ENCODE data around the gene MRPL28.
A peak's percentile ranks its signal among the peaks of the same experiment; 100 is the strongest.

Gene MRPL28

DNA sequence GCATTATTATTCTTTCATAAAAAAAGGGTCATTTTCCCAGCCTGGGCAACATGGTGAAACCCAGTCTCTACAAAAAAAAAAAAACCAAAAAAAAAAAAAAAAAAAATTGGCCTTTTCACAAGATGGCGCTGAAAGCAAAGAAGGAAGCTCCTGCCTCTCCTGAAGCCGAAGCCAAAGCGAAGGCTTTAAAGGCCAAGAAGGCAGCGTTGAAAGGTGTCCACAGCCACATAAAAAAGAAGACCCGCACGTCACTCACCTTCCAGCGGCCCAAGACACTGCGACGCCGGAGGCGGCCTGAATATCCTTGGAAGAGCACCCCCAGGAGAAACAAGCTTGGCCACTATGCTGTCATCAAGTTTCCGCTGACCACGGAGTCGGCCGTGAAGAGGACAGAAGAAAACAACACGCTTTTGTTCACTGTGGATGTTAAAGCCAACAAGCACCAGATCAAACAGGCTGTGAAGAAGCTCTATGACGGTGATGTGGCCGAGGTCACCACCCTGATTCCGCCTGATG is 16.4 kb upstream of the MRPL28 start:
- TF ChIP-seq ZNF274 (IDR thresholded peaks at IDR 0.05; ENCODE audit: low read depth, low read length) (no peak), SUZ12 (IDR thresholded peaks at IDR 0.05; ENCODE audit: extremely low read depth, insufficient read depth, insufficient read length) (no peak)
- no peak for DNase-seq (ENCODE audit: low read depth, low spot score)
- H3K36me3 ChIP-seq (ENCODE audit: insufficient read depth, insufficient read length, low read length), result no peaks in the 10 kb centered on the region
- no peaks in the 10 kb centered on the region for H3K27me3 ChIP-seq (ENCODE audit: insufficient read depth, insufficient read length)
- no peak overlapping the region for H3K9ac ChIP-seq (ENCODE audit: insufficient read length, low read depth)
- H3K4me1 ChIP-seq (ENCODE audit: insufficient read depth, insufficient read length), result peaks cover 15% of the 10 kb centered on the region
- peaks cover under 1% of the 10 kb centered on the region; the same call in 1 of the 2 replicates for H3K9me3 ChIP-seq (ENCODE audit: insufficient read depth, low read length)
- H3K4me3 ChIP-seq (ENCODE audit: insufficient read length, low read depth), result no peak overlapping the region

DNA sequence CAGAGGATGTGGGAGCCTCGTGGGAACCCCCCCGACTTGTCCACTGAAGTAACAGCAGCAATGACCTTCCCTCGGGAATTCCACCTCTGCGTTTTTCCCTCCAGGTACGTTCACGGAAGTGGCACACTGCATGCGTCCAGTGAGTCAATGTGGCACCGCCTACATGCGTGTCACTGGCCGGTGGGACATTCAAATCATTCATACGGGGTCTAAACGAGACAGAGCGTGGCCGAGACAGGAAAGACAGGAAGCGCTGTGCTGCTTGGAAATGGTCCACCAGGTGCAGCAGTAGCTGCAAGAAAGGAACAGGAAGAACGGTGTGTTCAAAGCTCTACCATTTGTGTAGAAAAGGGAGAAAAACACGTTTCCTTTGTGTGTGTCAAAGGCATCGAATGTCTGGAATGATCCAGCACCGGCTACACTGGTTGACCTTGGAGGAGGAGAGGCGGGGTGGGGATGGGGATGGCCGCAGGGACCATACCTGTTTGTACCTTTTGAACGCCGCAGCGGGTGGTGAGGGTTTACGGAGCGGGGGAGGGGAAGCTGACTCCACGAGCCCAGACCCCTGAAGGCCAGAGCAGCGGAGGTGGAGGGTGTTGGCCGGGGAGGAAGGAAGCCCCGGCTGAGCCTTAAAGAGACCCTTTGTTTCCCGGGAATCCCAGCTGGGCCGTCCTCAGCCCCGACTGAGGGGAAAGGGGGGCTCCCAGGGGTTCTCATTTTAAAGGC is 13.2 kb upstream of the MRPL28 start:
- no peaks in the 10 kb centered on the region for H3K27me3 ChIP-seq (ENCODE audit: insufficient read depth, insufficient read length)
- H3K4me3 ChIP-seq (ENCODE audit: insufficient read length, low read depth), result peak overlapping the region; percentile 22
- H3K36me3 ChIP-seq (ENCODE audit: insufficient read depth, insufficient read length, low read length), result peaks cover 5% of the 10 kb centered on the region
- DNase-seq (ENCODE audit: low read depth, low spot score), result no peak
- no peak for TF ChIP-seq YY1 (IDR thresholded peaks at IDR 0.05; ENCODE audit: insufficient read depth, insufficient read length)
- TF ChIP-seq ZNF274 (IDR thresholded peaks at IDR 0.05; ENCODE audit: low read depth, low read length), result no peak
- TF ChIP-seq SUZ12 (IDR thresholded peaks at IDR 0.05; ENCODE audit: extremely low read depth, insufficient read depth, insufficient read length), result no peak
- H3K9ac ChIP-seq (ENCODE audit: insufficient read length, low read depth), result peak overlapping the region; percentile 75
- H3K4me1 ChIP-seq (ENCODE audit: insufficient read depth, insufficient read length), result peaks cover 29% of the 10 kb centered on the region
- no peaks in the 10 kb centered on the region for H3K9me3 ChIP-seq (ENCODE audit: insufficient read depth, low read length)

DNA sequence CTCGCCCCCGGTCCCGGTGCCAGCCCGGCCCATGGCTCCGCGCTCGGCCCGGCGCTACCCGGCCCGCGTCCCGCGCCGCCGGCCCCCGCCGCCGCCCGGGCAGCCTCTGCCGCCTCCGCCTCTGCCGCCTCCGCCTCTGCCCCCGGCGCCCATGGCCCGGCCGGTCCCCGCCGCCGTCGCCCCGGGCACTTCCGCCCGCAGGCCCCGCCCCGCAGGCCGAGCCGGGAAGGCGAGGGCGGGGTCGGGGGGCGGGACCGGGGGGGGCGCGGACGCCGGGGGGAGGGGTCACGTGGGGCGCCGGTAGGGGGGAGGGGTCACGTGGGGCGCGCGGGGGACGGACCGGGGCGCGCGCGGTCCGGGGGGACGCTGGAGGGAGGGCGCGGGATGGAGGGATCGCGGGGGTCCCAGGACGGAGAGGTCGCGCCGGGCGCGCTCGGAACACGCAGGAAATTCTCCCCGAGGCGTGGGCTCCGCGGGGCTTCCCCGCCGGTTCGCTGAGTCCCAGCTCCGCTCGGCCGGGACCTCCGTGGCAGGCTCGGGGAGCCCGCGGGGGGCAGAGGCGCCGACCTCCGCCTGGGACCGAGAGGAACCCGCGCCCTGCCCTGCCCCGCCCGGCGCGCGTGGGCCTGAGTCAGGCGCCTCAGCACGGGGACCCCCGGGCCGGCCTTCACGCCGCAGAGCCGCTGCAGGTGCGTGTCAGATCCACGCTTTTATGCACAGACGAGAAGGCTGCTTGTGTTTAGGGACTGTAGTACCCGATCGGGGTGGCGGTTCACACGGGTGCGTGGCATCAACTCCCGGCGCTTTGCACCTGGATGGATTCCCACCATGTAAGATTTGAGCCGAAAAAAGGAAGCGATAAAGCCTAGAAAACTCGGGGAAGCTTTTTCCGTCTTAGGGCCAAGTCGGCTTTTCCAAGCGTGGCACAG is 11.7 kb upstream of the MRPL28 start, which contains the start of gene PGAP6:
Gene PGAP6 (minus strand): TSS at position 190 of the 929 bp plus-strand sequence. CDS start 157 bp downstream, at position 33.
- TF ChIP-seq YY1 (IDR thresholded peaks at IDR 0.05; ENCODE audit: insufficient read depth, insufficient read length) (no peak), ZNF274 (IDR thresholded peaks at IDR 0.05; ENCODE audit: low read depth, low read length) (no peak), SUZ12 (IDR thresholded peaks at IDR 0.05; ENCODE audit: extremely low read depth, insufficient read depth, insufficient read length) (no peak)
- Histone ChIP-seq H3K36me3 (ENCODE audit: insufficient read depth, insufficient read length, low read length) (peaks cover 9% of the 10 kb centered on the region), H3K27me3 (ENCODE audit: insufficient read depth, insufficient read length) (no peaks in the 10 kb centered on the region), H3K4me3 (ENCODE audit: insufficient read length, low read depth) (peak within 1 kb of the TSS; percentile 93), H3K4me1 (ENCODE audit: insufficient read depth, insufficient read length) (peaks cover 26% of the 10 kb centered on the region), H3K9me3 (ENCODE audit: insufficient read depth, low read length) (no peaks in the 10 kb centered on the region), H3K9ac (ENCODE audit: insufficient read length, low read depth) (peak within 1 kb of the TSS; percentile 99)
- no peak for DNase-seq (ENCODE audit: low read depth, low spot score)

DNA sequence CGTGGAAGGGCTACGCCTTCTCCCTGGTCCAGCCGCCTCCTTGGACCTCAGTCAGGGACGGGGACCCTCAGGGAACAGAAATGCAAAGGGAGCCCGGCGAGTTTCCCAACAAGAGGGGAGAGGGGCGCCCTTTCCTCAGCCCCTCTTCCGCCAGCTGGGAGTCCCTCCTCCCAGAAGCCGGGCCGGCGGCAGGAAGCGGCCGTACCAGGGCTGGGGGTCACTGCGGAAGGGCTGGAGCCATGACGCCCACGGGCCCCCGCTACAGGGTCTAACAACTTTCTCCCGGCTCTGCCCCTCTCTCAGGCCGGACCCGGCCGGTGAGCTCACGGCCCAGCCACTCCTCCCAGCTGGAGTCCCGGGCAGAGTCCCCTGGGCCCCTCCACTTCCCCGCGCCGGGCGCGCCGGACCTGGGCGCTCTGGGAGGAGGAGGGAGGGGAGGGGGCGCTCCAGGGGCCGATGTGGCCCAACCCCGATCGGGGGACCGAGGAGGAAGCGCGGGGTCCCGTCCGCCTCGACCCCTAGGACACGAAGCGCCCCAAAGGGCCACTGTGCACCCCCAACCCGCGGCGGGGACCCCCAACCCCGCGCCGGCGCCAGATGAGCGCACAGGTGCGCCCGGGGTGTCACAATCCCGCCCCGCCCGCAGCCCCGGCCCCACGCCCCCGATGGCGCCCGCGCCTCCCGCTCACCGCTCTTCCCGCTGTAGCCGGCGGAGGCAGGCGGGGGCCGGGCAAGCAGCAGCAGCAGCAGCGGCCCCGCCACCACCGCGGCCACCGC is 10.9 kb upstream of the MRPL28 start:
- peak overlapping the region; percentile 95 for H3K9ac ChIP-seq (ENCODE audit: insufficient read length, low read depth)
- peaks cover 18% of the 10 kb centered on the region for H3K36me3 ChIP-seq (ENCODE audit: insufficient read depth, insufficient read length, low read length)
- TF ChIP-seq SUZ12 (IDR thresholded peaks at IDR 0.05; ENCODE audit: extremely low read depth, insufficient read depth, insufficient read length) (no peak), ZNF274 (IDR thresholded peaks at IDR 0.05; ENCODE audit: low read depth, low read length) (no peak), YY1 (IDR thresholded peaks at IDR 0.05; ENCODE audit: insufficient read depth, insufficient read length) (no peak)
- peaks cover 24% of the 10 kb centered on the region for H3K4me1 ChIP-seq (ENCODE audit: insufficient read depth, insufficient read length)
- DNase-seq (ENCODE audit: low read depth, low spot score), result no peak
- peak overlapping the region; percentile 90 for H3K4me3 ChIP-seq (ENCODE audit: insufficient read length, low read depth)
- H3K27me3 ChIP-seq (ENCODE audit: insufficient read depth, insufficient read length), result no peaks in the 10 kb centered on the region
- no peaks in the 10 kb centered on the region for H3K9me3 ChIP-seq (ENCODE audit: insufficient read depth, low read length)

DNA sequence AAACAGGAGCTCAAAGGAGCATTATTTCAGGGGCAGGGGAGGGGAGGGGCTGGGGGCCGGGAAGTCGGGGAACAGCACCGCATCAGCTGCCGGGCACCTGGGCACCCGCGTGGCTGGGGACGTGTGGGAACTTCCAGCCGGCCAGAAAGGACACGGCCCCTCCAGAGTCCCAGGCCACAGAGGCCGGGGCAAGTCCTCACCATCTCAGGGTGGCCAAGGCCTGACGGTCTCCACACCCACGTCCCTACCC is 10.3 kb upstream of the MRPL28 start:
- peak overlapping the region; percentile 90 for H3K4me3 ChIP-seq (ENCODE audit: insufficient read length, low read depth)
- peak overlapping the region; percentile 95 for H3K9ac ChIP-seq (ENCODE audit: insufficient read length, low read depth)
- no peaks in the 10 kb centered on the region for H3K9me3 ChIP-seq (ENCODE audit: insufficient read depth, low read length)
- TF ChIP-seq YY1 (IDR thresholded peaks at IDR 0.05; ENCODE audit: insufficient read depth, insufficient read length) (no peak), SUZ12 (IDR thresholded peaks at IDR 0.05; ENCODE audit: extremely low read depth, insufficient read depth, insufficient read length) (no peak), ZNF274 (IDR thresholded peaks at IDR 0.05; ENCODE audit: low read depth, low read length) (no peak)
- peaks cover 23% of the 10 kb centered on the region for H3K36me3 ChIP-seq (ENCODE audit: insufficient read depth, insufficient read length, low read length)
- H3K27me3 ChIP-seq (ENCODE audit: insufficient read depth, insufficient read length), result no peaks in the 10 kb centered on the region
- peaks cover 24% of the 10 kb centered on the region for H3K4me1 ChIP-seq (ENCODE audit: insufficient read depth, insufficient read length)
- no peak for DNase-seq (ENCODE audit: low read depth, low spot score)

DNA sequence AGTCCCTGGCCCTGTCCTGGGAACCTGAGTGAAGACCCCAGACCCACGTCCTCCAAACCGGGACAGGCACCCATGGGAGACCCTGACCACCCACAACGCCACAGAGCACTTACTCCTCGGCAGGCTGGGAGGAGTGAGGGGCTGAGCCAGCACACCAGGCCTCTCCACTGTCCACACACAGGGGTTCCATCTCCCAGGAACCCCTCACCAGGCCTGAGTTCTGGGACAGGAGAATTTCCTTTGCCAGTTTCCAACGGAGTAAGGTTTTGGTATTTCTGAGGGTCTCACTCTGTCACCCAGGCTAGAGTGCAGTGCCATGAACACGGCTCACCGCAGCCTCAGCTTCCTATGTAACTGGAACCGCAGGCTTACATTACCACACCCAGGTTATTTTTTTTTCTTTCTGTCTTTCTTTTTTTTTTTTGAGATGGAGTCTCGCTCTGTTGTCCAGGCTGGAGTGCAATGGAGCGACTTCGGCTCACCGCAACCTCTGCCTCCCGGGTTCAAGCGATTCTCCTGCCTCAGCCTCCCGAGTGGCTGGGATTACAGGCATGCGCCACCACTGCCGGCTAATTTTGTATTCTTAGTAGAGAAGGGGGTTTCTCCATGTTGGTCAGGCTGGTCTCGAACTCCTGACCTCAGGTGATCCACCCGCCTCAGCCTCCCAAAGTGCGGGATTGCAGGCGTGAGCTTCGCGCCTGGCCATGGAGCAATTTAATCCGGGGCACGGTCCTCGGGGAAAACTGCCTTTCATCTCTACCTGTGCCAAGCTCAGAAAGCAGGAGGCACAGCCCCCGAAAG is 9.8 kb upstream of the MRPL28 start:
- H3K4me3 ChIP-seq (ENCODE audit: insufficient read length, low read depth), result peak overlapping the region; percentile 90
- peak overlapping the region; percentile 95 for H3K9ac ChIP-seq (ENCODE audit: insufficient read length, low read depth)
- no peak for DNase-seq (ENCODE audit: low read depth, low spot score)
- peaks cover 24% of the 10 kb centered on the region for H3K4me1 ChIP-seq (ENCODE audit: insufficient read depth, insufficient read length)
- no peaks in the 10 kb centered on the region for H3K9me3 ChIP-seq (ENCODE audit: insufficient read depth, low read length)
- H3K36me3 ChIP-seq (ENCODE audit: insufficient read depth, insufficient read length, low read length), result peaks cover 26% of the 10 kb centered on the region
- no peaks in the 10 kb centered on the region for H3K27me3 ChIP-seq (ENCODE audit: insufficient read depth, insufficient read length)
- TF ChIP-seq SUZ12 (IDR thresholded peaks at IDR 0.05; ENCODE audit: extremely low read depth, insufficient read depth, insufficient read length), result no peak
- TF ChIP-seq ZNF274 (IDR thresholded peaks at IDR 0.05; ENCODE audit: low read depth, low read length), result no peak
- TF ChIP-seq YY1 (IDR thresholded peaks at IDR 0.05; ENCODE audit: insufficient read depth, insufficient read length), result no peak
